Mesenchymal stem cell (in vitro differentiated cells and primary cell): ENCODE results near the gene NR2C2.

Experiments used
- DNase-seq: peaks from one replicate; pipeline ENCODE4 v3.0.0-alpha.2; 2013
- H2AFZ ChIP-seq: one replicate; pipeline ENCODE4 v1.6.1; 2013; ENCODE audit warnings: low read depth, mild to moderate bottlenecking, control low read depth, inconsistent platforms, low read length, moderate library complexity
- H2AK5ac ChIP-seq: 2 replicates; pipeline ENCODE4 v1.6.1; 2013; ENCODE audit warnings: low read length, moderate library complexity, mild to moderate bottlenecking, inconsistent platforms; ENCODE audit not compliant: severe bottlenecking
- H2BK120ac ChIP-seq: one replicate; pipeline ENCODE4 v1.6.1; 2013; ENCODE audit warnings: low read depth, mild to moderate bottlenecking, inconsistent platforms, low read length, moderate library complexity
- H2BK12ac ChIP-seq, 2 experiments: one replicate each; pipeline ENCODE4 v1.6.1; 2013; ENCODE audit warnings: inconsistent platforms in 2 of 2, low read length in 2 of 2, mild to moderate bottlenecking in 2 of 2, moderate library complexity in 2 of 2, control low read depth in 1 of 2
- H2BK15ac ChIP-seq: one replicate; pipeline ENCODE4 v1.6.1; 2013; ENCODE audit warnings: mild to moderate bottlenecking, low read depth, inconsistent platforms; ENCODE audit not compliant: poor library complexity, severe bottlenecking
- H2BK5ac ChIP-seq: 2 replicates; pipeline ENCODE4 v1.6.1; 2013; ENCODE audit warnings: low read depth, mild to moderate bottlenecking, low read length, control low read depth, inconsistent platforms; ENCODE audit not compliant: poor library complexity, severe bottlenecking
- H3K14ac ChIP-seq, 2 experiments: one replicate each; pipeline ENCODE4 v1.6.1; 2013; ENCODE audit warnings: inconsistent platforms in 2 of 2, low read length in 2 of 2, control low read depth in 1 of 2, mild to moderate bottlenecking in 1 of 2, moderate library complexity in 1 of 2
- H3K18ac ChIP-seq, 2 experiments: one replicate each; pipeline ENCODE4 v1.6.1; 2013; ENCODE audit warnings: inconsistent platforms in 2 of 2, low read length in 2 of 2, control low read depth in 1 of 2, low read depth in 1 of 2, mild to moderate bottlenecking in 1 of 2
- H3K23ac ChIP-seq, 2 experiments: one replicate each; pipeline ENCODE4 v1.6.1; 2013; ENCODE audit warnings: inconsistent platforms in 2 of 2, low read length in 2 of 2, mild to moderate bottlenecking in 2 of 2, moderate library complexity in 2 of 2, control low read depth in 1 of 2
- H3K27ac ChIP-seq: 2 replicates; pipeline ENCODE4 v1.5.1; 2013; ENCODE audit warnings: mild to moderate bottlenecking, moderate library complexity, low read length, control low read depth, inconsistent platforms; ENCODE audit not compliant: poor library complexity, severe bottlenecking
- H3K27me3 ChIP-seq, 2 experiments: 2 replicates each; pipeline versions ENCODE4 v1.6.1 to v1.7.0; 2013; ENCODE audit warnings: low read length in 2 of 2, mild to moderate bottlenecking in 2 of 2, moderate library complexity in 2 of 2, control low read depth in 1 of 2, inconsistent platforms in 1 of 2; ENCODE audit not compliant: control insufficient read depth in 1 of 2, insufficient read depth in 1 of 2
- H3K36me3 ChIP-seq, 2 experiments: 2 replicates each; pipeline versions ENCODE4 v1.6.1 to v1.7.0; 2013; ENCODE audit warnings: low read length in 2 of 2, control low read depth in 1 of 2, inconsistent platforms in 1 of 2, low read depth in 1 of 2, mild to moderate bottlenecking in 1 of 2; ENCODE audit not compliant: insufficient read depth in 2 of 2, control insufficient read depth in 1 of 2
- H3K4ac ChIP-seq, 2 experiments: one replicate each; pipeline ENCODE4 v1.6.1; 2013; ENCODE audit warnings: inconsistent platforms in 2 of 2, low read length in 2 of 2, mild to moderate bottlenecking in 2 of 2, moderate library complexity in 2 of 2, control low read depth in 1 of 2, low read depth in 1 of 2
- H3K4me1 ChIP-seq: 2 replicates; pipeline ENCODE4 v1.6.1; 2013; ENCODE audit warnings: low read depth, low read length, control low read depth; ENCODE audit not compliant: control insufficient read depth, insufficient read depth
- H3K4me2 ChIP-seq: 2 replicates; pipeline ENCODE4 v1.6.1; 2013; ENCODE audit warnings: low read length, mild to moderate bottlenecking, inconsistent platforms; ENCODE audit not compliant: poor library complexity, severe bottlenecking
- H3K4me3 ChIP-seq, 2 experiments: 2 replicates each; pipeline versions ENCODE4 v1.5.1 to v1.7.0; 2013; ENCODE audit warnings: low read length in 2 of 2, mild to moderate bottlenecking in 2 of 2, control low read depth in 1 of 2, low read depth in 1 of 2; ENCODE audit not compliant: insufficient read depth in 1 of 2
- H3K79me1 ChIP-seq: replicated peaks from 2 replicates; pipeline ENCODE4 v1.6.1; 2013; ENCODE audit warnings: mild to moderate bottlenecking, control low read depth, low read length, inconsistent platforms; ENCODE audit not compliant: poor library complexity, severe bottlenecking
- H3K9ac ChIP-seq: 2 replicates; pipeline ENCODE4 v1.7.0; 2013; ENCODE audit warnings: mild to moderate bottlenecking, low read length, moderate library complexity
- H3K9me3 ChIP-seq: 2 replicates; pipeline ENCODE4 v1.7.0; 2013; ENCODE audit warnings: mild to moderate bottlenecking, low read length; ENCODE audit not compliant: control insufficient read depth
- H4K8ac ChIP-seq: one replicate; pipeline ENCODE4 v1.6.1; 2013; ENCODE audit warnings: inconsistent platforms, mild to moderate bottlenecking, low read length, moderate library complexity
- H4K91ac ChIP-seq: one replicate; pipeline ENCODE4 v1.6.1; 2013; ENCODE audit warnings: mild to moderate bottlenecking, low read length, inconsistent platforms
- WGBS: methylation state at CpG from one replicate; pipeline ENCODE4 v1.1.7; 2013; ENCODE audit warnings: mixed read lengths; 5-methylcytosine and 5-hydroxymethylcytosine counted together

Gene NR2C2

DNA sequence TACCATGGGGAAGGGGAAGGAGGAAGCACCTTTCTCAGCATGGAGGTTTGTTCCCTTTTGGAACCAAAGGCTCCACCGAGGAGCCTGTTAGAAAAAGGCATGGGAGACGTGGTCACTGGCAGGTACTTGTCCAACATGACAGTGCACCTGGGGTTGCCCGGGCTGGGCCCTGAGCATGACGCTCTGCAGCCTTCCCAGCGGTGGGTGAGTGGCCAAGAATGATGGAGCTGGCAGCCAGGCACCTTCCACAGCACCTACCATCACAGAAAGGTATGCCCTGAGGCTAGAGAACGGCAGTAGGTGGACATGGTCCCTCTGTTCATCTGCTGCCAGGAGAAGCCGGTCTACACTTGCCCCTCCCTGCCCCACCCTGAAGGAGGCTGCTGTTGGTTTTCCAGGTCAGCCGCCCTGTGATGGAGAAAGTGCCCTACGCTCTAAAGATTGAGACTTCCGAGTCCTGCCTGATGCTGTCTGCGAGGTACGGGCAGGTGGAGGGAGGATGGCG is 29.0 kb upstream of the NR2C2 start:
- H2AFZ ChIP-seq, result no peak overlapping the region
- no peak overlapping the region for H2BK15ac ChIP-seq
- peaks cover 40 to 42% of the 10 kb centered on the region in 2 experiments for H3K27me3 ChIP-seq
- no peak overlapping the region for H3K27ac ChIP-seq
- no peak overlapping the region for H2BK12ac ChIP-seq
- H4K8ac ChIP-seq, result no peak overlapping the region
- H3K4me2 ChIP-seq, result no peak overlapping the region
- H2BK5ac ChIP-seq, result no peak overlapping the region
- H3K4me1 ChIP-seq, result peaks cover 6% of the 10 kb centered on the region
- no peak overlapping the region for H2BK120ac ChIP-seq
- no peaks in the 10 kb centered on the region for H3K79me1 ChIP-seq
- H3K4ac ChIP-seq, result no peak overlapping the region
- no peak overlapping the region for H4K91ac ChIP-seq
- H3K23ac ChIP-seq, result no peak overlapping the region
- H3K14ac ChIP-seq, result no peak overlapping the region
- no peak overlapping the region for H3K18ac ChIP-seq
- peaks cover 0 to 4% of the 10 kb centered on the region in 2 experiments for H3K36me3 ChIP-seq
- H3K9ac ChIP-seq, result no peak overlapping the region
- no peak overlapping the region for H3K4me3 ChIP-seq
- H3K9me3 ChIP-seq, result no peaks in the 10 kb centered on the region
- 83% methylated on average over 13 of the region's 13 CpGs for WGBS
- DNase-seq, result no peak
- H2AK5ac ChIP-seq, result no peak overlapping the region

GRCh38 chr3:14920536-14920935 is 26.8 kb upstream of the NR2C2 start:
- no peak overlapping the region for H2BK120ac ChIP-seq
- H2BK5ac ChIP-seq, result no peak overlapping the region
- H3K18ac ChIP-seq, result no peak overlapping the region
- WGBS, result 95% methylated on average over 5 of the region's 5 CpGs
- no peak overlapping the region for H2AFZ ChIP-seq
- H3K4me3 ChIP-seq, result no peak overlapping the region
- H2AK5ac ChIP-seq, result no peak overlapping the region
- H4K91ac ChIP-seq, result no peak overlapping the region
- no peaks in the 10 kb centered on the region for H3K79me1 ChIP-seq
- H3K4ac ChIP-seq, result no peak overlapping the region
- H3K14ac ChIP-seq, result no peak overlapping the region
- no peak overlapping the region for H3K27ac ChIP-seq
- peaks cover 27% of the 10 kb centered on the region in 2 experiments for H3K27me3 ChIP-seq
- H2BK12ac ChIP-seq, result no peak overlapping the region
- H4K8ac ChIP-seq, result no peak overlapping the region
- H3K9ac ChIP-seq, result no peak overlapping the region
- H3K9me3 ChIP-seq, result no peaks in the 10 kb centered on the region
- peaks cover 0 to 4% of the 10 kb centered on the region in 2 experiments for H3K36me3 ChIP-seq
- H2BK15ac ChIP-seq, result no peak overlapping the region
- H3K4me1 ChIP-seq, result peaks cover 6% of the 10 kb centered on the region
- H3K23ac ChIP-seq, result no peak overlapping the region
- no peak for DNase-seq
- no peak overlapping the region for H3K4me2 ChIP-seq

- Histone ChIP-seq H2AK5ac (no peak overlapping the region), H3K27me3 (peaks cover 22 to 24% of the 10 kb centered on the region in 2 experiments), H3K4me3 (no peak overlapping the region), H2BK12ac (no peak overlapping the region), H3K23ac (no peak overlapping the region), H3K18ac (no peak overlapping the region), H4K91ac (no peak overlapping the region), H2BK15ac (no peak overlapping the region), H2BK5ac (no peak overlapping the region), H3K79me1 (no peaks in the 10 kb centered on the region), H2AFZ (no peak overlapping the region), H3K4ac (no peak overlapping the region), H3K14ac (no peak overlapping the region), H3K4me2 (no peak overlapping the region), H3K36me3 (peaks cover 0 to 4% of the 10 kb centered on the region in 2 experiments), H3K9ac (no peak overlapping the region), H2BK120ac (no peak overlapping the region), H3K9me3 (no peaks in the 10 kb centered on the region), H3K27ac (no peak overlapping the region), H3K4me1 (peaks cover 9% of the 10 kb centered on the region), H4K8ac (no peak overlapping the region)
- 28% methylated on average over 9 of the region's 10 CpGs for WGBS
- DNase-seq, result peak; percentile 80
Observed at GRCh38 chr3:14921034-14921616, 26.3 kb upstream of the NR2C2 start.

DNA sequence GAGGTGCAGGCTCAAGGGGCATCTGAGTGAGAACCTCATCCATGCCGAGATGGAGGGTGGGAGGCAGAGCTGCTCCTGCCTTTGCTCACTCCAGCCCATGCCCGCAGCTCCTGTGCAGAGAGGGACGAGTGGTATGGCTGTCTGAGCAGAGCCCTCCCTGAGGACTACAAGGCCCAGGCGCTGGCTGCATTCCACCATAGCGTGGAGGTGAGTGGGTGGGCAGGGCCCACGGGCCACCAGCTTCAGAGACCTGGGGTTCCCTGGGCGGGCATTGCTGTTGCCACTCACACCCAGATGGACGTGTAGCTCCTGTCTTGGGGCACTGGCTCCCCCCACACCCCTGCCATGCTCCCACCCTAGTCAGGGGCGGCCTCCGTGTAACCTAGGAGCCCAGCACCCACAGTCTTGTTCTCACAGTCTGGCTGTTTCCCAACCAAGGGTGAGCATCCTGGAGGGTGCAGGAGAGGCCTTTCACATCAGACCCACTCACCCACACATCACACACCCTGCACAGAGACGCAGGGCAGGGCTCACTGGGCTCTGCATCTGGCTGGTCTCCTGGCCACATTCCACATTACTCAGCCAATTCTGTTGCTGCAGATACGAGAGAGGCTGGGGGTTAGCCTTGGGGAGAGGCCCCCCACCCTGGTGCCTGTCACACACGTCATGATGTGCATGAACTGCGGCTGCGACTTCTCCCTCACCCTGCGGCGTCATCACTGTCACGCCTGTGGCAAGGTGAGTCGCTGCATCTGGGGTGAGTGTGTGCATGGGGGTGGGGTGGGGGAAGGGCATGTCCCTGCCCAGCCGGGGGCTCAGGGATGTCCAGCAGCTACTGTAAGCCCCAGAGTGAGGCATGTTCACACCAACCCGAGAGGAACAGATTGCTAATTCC is 25.3 kb upstream of the NR2C2 start:
- Histone ChIP-seq H2BK15ac (no peak overlapping the region), H2BK5ac (no peak overlapping the region), H2AFZ (no peak overlapping the region), H3K36me3 (peaks cover 0 to 4% of the 10 kb centered on the region in 2 experiments), H4K91ac (no peak overlapping the region), H3K4me1 (peaks cover 10% of the 10 kb centered on the region), H3K27me3 (peaks cover 13 to 14% of the 10 kb centered on the region in 2 experiments), H2BK120ac (no peak overlapping the region), H3K27ac (no peak overlapping the region), H2BK12ac (no peak overlapping the region), H3K9me3 (no peaks in the 10 kb centered on the region), H3K4me2 (no peak overlapping the region), H3K14ac (no peak overlapping the region), H3K79me1 (no peaks in the 10 kb centered on the region), H2AK5ac (no peak overlapping the region), H4K8ac (no peak overlapping the region), H3K9ac (no peak overlapping the region), H3K23ac (no peak overlapping the region), H3K18ac (no peak overlapping the region), H3K4ac (no peak overlapping the region), H3K4me3 (no peak overlapping the region)
- DNase-seq, result no peak
- WGBS, result 86% methylated on average over 21 of the region's 21 CpGs
